ENCODE data around the gene AMIGO3.

Gene AMIGO3

GRCh38 chr3:49680493-49681231 is 38.8 kb downstream of the AMIGO3 start:
- FAIRE-seq: no peak
- TF ChIP-seq TAF1 (IDR thresholded peaks at IDR 0.05; ENCODE audit: borderline replicate concordance, low read depth, low read length) (no peak), POLR2AphosphoS5 (IDR thresholded peaks at IDR 0.05; ENCODE audit: low read depth, low read length) (no peak), POLR2A (IDR thresholded peaks at IDR 0.05; ENCODE audit: low read depth, low read length) (no peak)
- DNase-seq (ENCODE audit: insufficient read length): no peak

- TF ChIP-seq TAF1 (IDR thresholded peaks at IDR 0.05; ENCODE audit: borderline replicate concordance, low read depth, low read length): no peak
- TF ChIP-seq POLR2A (IDR thresholded peaks at IDR 0.05; ENCODE audit: low read depth, low read length): no peak
- TF ChIP-seq POLR2AphosphoS5 (IDR thresholded peaks at IDR 0.05; ENCODE audit: low read depth, low read length): 0 out of 2 replicates have a peak, but pooled peaks have one; percentile 2
- FAIRE-seq (no peak), DNase-seq (ENCODE audit: insufficient read length) (no peak)
Observed at GRCh38 chr3:49675912-49676311, 43.6 kb downstream of the AMIGO3 start.

GRCh38 chr3:49674497-49674983 is 44.9 kb downstream of the AMIGO3 start:
- no peak for TF ChIP-seq POLR2A (IDR thresholded peaks at IDR 0.05; ENCODE audit: low read depth, low read length)
- TF ChIP-seq TAF1 (IDR thresholded peaks at IDR 0.05; ENCODE audit: borderline replicate concordance, low read depth, low read length): no peak
- no peak for TF ChIP-seq POLR2AphosphoS5 (IDR thresholded peaks at IDR 0.05; ENCODE audit: low read depth, low read length)
- FAIRE-seq: no peak
- no peak for DNase-seq (ENCODE audit: insufficient read length)

DNA sequence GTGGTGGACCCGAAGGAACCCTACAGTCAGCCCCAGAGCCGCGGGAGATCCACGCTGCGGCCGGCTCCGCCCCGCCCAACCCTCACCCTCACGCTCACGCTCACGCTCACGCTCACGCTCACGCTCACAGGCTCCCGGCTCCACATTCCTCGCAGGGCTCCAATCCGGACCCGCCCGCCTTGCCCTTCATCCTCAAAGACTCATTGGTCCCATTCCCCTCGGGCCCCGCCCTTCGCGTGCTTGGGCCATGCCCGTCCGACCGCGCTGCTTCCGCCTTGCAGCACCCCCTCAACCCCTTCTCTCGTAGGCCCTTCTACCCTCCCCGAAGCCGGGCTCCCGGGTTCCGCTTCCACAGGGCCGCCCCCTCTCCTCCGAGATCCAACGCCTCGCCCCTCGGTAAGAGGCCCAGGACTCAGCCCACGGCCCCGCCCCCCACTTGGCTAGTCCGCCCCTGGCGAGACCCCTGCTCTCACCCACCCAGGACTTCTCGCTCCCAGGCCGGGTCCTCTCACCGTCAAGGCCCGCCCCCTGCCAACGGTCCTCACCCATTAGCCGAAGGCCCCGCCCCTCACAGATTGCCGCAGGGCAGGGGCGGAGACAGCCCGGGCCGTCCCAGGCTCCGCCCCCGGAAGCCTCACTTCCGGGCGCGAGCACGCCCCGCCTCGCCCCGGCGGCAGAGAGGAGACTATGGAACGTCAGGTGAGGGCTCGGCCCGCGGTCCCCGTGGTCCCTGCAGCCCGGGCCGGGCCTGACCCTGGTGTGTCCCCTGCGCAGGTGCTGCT is 45.6 kb downstream of the AMIGO3 start, which contains the start of gene APEH:
Gene APEH, plus strand, starts transcription at position 637 of the 782 bp plus-strand sequence. Its CDS starts 51 bp downstream, at position 688.
- DNase-seq (ENCODE audit: insufficient read length) (peak; percentile 98), FAIRE-seq (peak; percentile 100)
- TF ChIP-seq POLR2AphosphoS5 (IDR thresholded peaks at IDR 0.05; ENCODE audit: low read depth, low read length) (peak; percentile 6; the same call in 1 of the 2 replicates), TAF1 (IDR thresholded peaks at IDR 0.05; ENCODE audit: borderline replicate concordance, low read depth, low read length) (0 out of 2 replicates have a peak, but pooled peaks have one; percentile 53), POLR2A (IDR thresholded peaks at IDR 0.05; ENCODE audit: low read depth, low read length) (peak; percentile 66)

GRCh38 chr3:49673121-49673714 is 46.3 kb downstream of the AMIGO3 start:
- peak; percentile 85; the same call in 1 of the 2 replicates for TF ChIP-seq POLR2AphosphoS5 (IDR thresholded peaks at IDR 0.05; ENCODE audit: low read depth, low read length)
- no peak for TF ChIP-seq TAF1 (IDR thresholded peaks at IDR 0.05; ENCODE audit: borderline replicate concordance, low read depth, low read length)
- TF ChIP-seq POLR2A (IDR thresholded peaks at IDR 0.05; ENCODE audit: low read depth, low read length): 0 out of 2 replicates have a peak, but pooled peaks have one; percentile 72
- FAIRE-seq (no peak), DNase-seq (ENCODE audit: insufficient read length) (peak; percentile 42)

DNA sequence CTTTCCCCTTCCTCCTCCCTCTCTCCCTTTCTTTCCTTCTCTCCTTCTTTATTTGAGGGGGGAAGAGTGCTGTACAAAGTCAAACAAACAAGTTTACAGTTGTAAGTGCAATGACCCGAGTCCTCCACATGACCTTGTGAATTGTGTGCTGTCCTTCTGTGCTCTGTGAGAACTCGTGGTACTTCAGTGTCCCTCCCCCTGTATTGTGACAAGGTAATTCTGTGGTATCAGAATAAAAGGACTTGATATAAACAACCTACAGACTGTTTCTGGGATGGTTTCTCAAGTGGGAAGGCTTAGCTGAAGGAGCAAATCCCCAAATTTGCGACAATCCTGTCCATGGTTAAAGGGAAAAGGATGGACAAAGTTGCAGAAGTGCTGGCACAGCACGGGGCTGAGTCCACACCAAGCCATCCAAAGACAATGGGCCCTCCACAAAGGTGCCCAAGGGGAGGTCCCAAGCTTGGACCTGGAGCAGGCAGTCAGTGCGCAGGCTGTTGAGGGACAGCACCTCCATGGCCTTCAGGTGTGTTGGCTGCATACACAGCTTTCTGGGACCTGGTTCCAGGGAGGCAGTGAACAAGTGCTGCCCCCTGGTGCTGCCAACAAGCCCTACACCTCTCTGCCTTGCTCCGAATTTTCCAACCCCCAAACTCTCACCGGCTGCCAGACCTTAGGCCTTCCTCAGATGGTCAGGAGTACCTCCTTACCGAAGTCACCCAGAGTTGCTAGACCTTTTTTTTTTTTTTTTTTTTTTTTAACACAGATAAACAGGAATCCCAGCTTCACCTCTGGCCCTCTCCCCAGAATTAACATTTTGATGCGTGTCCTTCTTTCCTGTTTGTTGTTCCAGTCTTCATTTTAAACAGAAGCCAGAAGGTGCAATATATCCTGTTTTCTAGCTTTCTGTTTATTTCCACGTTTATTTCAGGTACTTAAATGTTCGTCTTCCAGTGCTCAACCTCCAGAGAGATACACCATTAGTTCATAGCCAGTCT is 47.9 kb downstream of the AMIGO3 start:
- DNase-seq (ENCODE audit: insufficient read length) (peak; percentile 78), FAIRE-seq (peak; percentile 95)
- TF ChIP-seq POLR2A (IDR thresholded peaks at IDR 0.05; ENCODE audit: low read depth, low read length) (no peak), TAF1 (IDR thresholded peaks at IDR 0.05; ENCODE audit: borderline replicate concordance, low read depth, low read length) (no peak), POLR2AphosphoS5 (IDR thresholded peaks at IDR 0.05; ENCODE audit: low read depth, low read length) (no peak; the same call in 1 of the 2 replicates)

- DNase-seq (ENCODE audit: insufficient read length) (no peak), FAIRE-seq (no peak)
- no peak for TF ChIP-seq POLR2AphosphoS5 (IDR thresholded peaks at IDR 0.05; ENCODE audit: low read depth, low read length)
- TF ChIP-seq TAF1 (IDR thresholded peaks at IDR 0.05; ENCODE audit: borderline replicate concordance, low read depth, low read length): no peak
Observed at GRCh38 chr3:49670940-49671290, 48.6 kb downstream of the AMIGO3 start.

DNA sequence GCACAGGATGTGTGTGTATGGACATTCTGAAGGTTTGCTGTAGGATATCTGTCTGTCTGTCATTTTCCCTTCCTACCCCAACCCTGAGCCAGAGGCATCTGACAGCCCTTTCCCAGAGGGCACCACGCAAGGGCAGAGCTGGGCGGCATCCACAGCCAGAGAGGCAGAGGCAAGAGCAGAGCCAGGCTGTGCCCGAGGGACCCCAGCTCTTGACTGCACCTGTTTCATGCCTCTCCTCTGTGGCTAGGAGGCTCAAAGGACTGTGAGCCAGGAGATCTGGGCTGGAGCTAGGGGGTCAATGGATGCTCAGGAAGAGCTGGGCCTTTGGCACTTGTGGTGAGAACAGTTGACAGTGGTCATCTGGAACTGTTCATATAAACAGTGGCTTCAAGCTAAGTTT is 50.1 kb downstream of the AMIGO3 start:
- FAIRE-seq (no peak), DNase-seq (ENCODE audit: insufficient read length) (no peak)

DNA sequence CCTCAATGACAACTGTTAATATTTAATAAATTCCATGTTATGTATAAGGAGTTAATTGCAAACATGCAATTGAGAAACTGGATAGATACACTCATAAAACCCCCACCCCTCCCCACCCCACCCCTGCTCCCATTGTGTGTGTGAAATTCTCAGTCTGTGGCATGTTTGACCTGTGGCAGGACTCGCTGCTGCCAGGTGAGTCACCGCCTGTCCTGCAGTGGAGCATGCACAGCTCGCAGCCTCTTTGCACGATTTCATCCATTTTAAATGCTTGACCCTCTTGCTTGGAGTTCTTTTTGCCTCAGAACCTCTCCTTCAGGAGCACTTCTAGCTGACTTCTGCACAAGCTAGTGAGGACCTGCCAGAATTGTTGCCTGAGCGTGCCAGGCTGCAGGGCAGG is 50.6 kb downstream of the AMIGO3 start:
- TF ChIP-seq TAF1 (IDR thresholded peaks at IDR 0.05; ENCODE audit: borderline replicate concordance, low read depth, low read length) (no peak), POLR2A (IDR thresholded peaks at IDR 0.05; ENCODE audit: low read depth, low read length) (no peak), POLR2AphosphoS5 (IDR thresholded peaks at IDR 0.05; ENCODE audit: low read depth, low read length) (no peak)
- DNase-seq (ENCODE audit: insufficient read length) (no peak), FAIRE-seq (no peak)

More for the DNA sequence above, 50.1 kb downstream of the AMIGO3 start:
- no peak for TF ChIP-seq POLR2A (IDR thresholded peaks at IDR 0.05; ENCODE audit: low read depth, low read length)
- TF ChIP-seq POLR2AphosphoS5 (IDR thresholded peaks at IDR 0.05; ENCODE audit: low read depth, low read length): no peak
- no peak for TF ChIP-seq TAF1 (IDR thresholded peaks at IDR 0.05; ENCODE audit: borderline replicate concordance, low read depth, low read length)

DNA sequence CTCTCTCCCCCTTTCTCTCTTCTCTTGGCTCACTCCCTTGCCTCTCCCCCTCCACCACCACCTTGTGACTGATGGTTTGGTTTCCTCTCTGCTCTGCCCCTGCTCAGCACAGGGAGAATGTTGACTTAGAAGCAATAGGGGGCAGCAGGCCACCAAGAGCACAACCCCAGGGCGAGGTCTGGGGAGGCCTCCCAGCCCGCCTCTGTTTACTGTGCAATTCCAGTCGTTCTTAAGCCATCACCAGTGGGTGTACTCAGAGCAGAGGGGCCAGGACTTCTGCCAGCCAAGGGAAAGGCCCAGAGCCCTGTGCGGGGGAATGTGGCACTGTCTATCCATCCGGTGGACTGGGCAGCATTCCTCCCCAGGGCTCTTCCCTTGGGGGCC is 51.1 kb downstream of the AMIGO3 start:
- no peak for TF ChIP-seq TAF1 (IDR thresholded peaks at IDR 0.05; ENCODE audit: borderline replicate concordance, low read depth, low read length)
- TF ChIP-seq POLR2AphosphoS5 (IDR thresholded peaks at IDR 0.05; ENCODE audit: low read depth, low read length): no peak
- TF ChIP-seq POLR2A (IDR thresholded peaks at IDR 0.05; ENCODE audit: low read depth, low read length): no peak
- FAIRE-seq: no peak
- DNase-seq (ENCODE audit: insufficient read length): no peak

Data from GM12892 (cell line).